Measurements from ENCODE around the gene KCNRG. TPM values are rescaled to one million over a fixed set of nuclear protein-coding genes. Genes with fewer than 3 reads are reported as not detected.
"Not testable (repeated sequence)": the region's sequence is repeated elsewhere in the genome, so short reads cannot be mapped to it uniquely, and the experiment has no call there.

The KCNRG gene, protein sequence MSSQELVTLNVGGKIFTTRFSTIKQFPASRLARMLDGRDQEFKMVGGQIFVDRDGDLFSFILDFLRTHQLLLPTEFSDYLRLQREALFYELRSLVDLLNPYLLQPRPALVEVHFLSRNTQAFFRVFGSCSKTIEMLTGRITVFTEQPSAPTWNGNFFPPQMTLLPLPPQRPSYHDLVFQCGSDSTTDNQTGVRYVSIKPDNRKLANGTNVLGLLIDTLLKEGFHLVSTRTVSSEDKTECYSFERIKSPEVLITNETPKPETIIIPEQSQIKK
- 0.76 TPM for polyA plus RNA-seq
- long read RNA-seq, donor 1, result 0 reads
- long read RNA-seq, donor 2, result 0 reads
- long read RNA-seq, donor 3, result 0 reads
- long read RNA-seq, donor 4, result 0 reads
- long read RNA-seq, donor 5, result 0 reads
- long read RNA-seq, donor 6, result 0 reads
- long read RNA-seq, donor 7, result 0 reads
- long read RNA-seq, donor 8, result 0 reads
- long read RNA-seq, donor 9, result 0 reads
- long read RNA-seq, donor 10, result 0 reads
- long read RNA-seq, donor 11, result 0 reads

DNA sequence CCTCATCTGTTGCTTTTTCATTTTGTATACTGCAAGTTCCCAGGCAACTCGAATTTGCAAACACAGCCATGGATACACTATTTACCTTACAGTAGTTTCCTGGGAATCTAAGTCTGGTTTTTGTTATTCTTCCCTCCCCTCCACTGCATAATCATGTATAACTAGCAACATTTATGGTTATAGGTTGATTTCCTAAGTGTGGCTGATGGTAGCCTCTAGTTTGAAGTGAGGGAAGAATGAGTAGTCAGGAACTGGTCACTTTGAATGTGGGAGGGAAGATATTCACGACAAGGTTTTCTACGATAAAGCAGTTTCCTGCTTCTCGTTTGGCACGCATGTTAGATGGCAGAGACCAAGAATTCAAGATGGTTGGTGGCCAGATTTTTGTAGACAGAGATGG, at the start of gene KCNRG:
KCNRG (plus strand) TSS at position 187 of the 400 bp plus-strand sequence; CDS start at position 237, 50 bp downstream.
- peak in 1 of 2 donors; percentile 31 for DNase-seq
- Histone ChIP-seq H3K4me3 (ENCODE audit: low read length) (no peak within 1 kb of the TSS), H3K4me1 (ENCODE audit: control insufficient read depth, insufficient read depth, low read length) (no peaks in the 10 kb centered on the region), H3K27me3 (ENCODE audit: control insufficient read depth, insufficient read depth, low read length) (no peaks in the 10 kb centered on the region), H3K36me3 (ENCODE audit: control insufficient read depth, insufficient read depth, low read length) (peaks cover 34% of the 10 kb centered on the region), H3K9me3 (ENCODE audit: control insufficient read depth, low read depth, low read length) (no peaks in the 10 kb centered on the region), H3K27ac (ENCODE audit: low read length) (no peak within 1 kb of the TSS)
- 83% methylated on average over 1 of the region's 5 CpGs for WGBS (ENCODE audit: insufficient coverage, low lambda C conversion rate)

DNA sequence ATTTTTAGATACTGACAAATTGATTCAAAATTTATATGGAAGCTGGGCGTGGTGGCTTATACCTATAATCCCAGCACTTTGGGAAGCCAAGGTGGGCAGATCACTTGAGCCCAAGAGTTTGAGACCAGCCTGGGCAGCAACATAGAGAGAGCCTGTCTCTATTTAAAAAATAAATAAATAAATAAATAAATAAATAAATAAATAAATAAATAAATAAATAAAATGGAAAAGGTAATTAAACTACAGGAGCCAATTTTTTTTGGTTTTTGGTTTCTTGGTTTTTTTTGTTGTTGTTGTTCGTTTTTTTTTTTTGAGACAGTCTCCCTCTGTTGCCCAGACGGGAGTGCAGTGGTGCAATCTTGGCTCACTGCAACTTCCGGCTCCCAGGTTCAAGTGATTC, 47.8 kb upstream of the KCNRG start:
- Histone ChIP-seq H3K27ac (ENCODE audit: low read length) (no peak overlapping the region), H3K36me3 (ENCODE audit: control insufficient read depth, insufficient read depth, low read length) (no peaks in the 10 kb centered on the region), H3K9me3 (ENCODE audit: control insufficient read depth, low read depth, low read length) (peaks cover 12% of the 10 kb centered on the region), H3K27me3 (ENCODE audit: control insufficient read depth, insufficient read depth, low read length) (no peaks in the 10 kb centered on the region), H3K4me3 (ENCODE audit: low read length) (no peak overlapping the region), H3K4me1 (ENCODE audit: control insufficient read depth, insufficient read depth, low read length) (no peaks in the 10 kb centered on the region)
- no peak for DNase-seq
- 100% methylated on average over 1 of the region's 4 CpGs for WGBS (ENCODE audit: insufficient coverage, low lambda C conversion rate)

DNA sequence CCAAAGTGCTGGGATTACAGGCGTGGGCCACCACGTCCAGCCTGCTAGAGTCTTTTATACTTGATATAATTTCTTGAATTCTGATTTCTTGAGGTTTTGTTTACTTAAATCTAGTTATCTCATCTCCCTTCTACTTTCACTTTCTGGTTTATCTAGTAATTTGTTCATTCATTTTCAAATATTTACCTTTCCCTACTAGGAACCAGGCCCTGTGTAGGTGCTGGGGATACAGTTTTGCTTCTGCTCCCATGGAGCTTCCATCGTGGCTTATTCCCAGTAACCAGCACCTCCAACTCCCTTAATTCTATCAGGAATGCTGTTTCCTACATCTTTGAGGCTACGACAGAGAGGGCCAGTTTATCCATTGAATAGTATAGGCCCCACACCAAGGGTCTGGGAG, 42.5 kb upstream of the KCNRG start:
- H3K36me3 ChIP-seq (ENCODE audit: control insufficient read depth, insufficient read depth, low read length), result peaks cover 3% of the 10 kb centered on the region
- H3K27me3 ChIP-seq (ENCODE audit: control insufficient read depth, insufficient read depth, low read length), result no peaks in the 10 kb centered on the region
- no peaks in the 10 kb centered on the region for H3K4me1 ChIP-seq (ENCODE audit: control insufficient read depth, insufficient read depth, low read length)
- no CpG with 5 or more reads among the region's 4 CpGs for WGBS (ENCODE audit: insufficient coverage, low lambda C conversion rate)
- no peak overlapping the region for H3K4me3 ChIP-seq (ENCODE audit: low read length)
- H3K27ac ChIP-seq (ENCODE audit: low read length), result no peak overlapping the region
- DNase-seq, result no peak
- H3K9me3 ChIP-seq (ENCODE audit: control insufficient read depth, low read depth, low read length), result no peaks in the 10 kb centered on the region

DNA sequence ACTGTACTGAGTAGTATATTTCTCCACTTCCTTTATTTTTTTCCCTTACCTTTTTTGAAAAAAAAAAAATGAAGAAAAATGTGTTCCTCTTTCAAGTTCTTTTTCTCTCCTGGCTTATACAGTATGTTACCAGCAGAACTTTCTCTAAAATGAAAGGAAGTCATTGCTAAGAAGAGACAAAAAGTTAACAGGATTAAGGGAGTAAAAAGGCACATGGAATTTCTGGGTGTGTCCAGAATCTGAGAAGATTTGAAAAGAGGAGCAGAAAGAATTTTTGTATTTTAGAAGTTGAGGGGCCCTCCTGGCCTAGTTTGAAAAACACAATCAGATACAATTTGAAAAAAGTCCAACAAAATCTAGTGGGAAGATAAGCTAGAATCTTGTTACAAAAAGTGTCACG, 39.4 kb upstream of the KCNRG start:
- H3K4me3 ChIP-seq (ENCODE audit: low read length), result no peak overlapping the region
- no CpG with 5 or more reads among the region's 1 CpG for WGBS (ENCODE audit: insufficient coverage, low lambda C conversion rate)
- no peaks in the 10 kb centered on the region for H3K4me1 ChIP-seq (ENCODE audit: control insufficient read depth, insufficient read depth, low read length)
- no peaks in the 10 kb centered on the region for H3K9me3 ChIP-seq (ENCODE audit: control insufficient read depth, low read depth, low read length)
- peaks cover 3% of the 10 kb centered on the region for H3K36me3 ChIP-seq (ENCODE audit: control insufficient read depth, insufficient read depth, low read length)
- no peak overlapping the region for H3K27ac ChIP-seq (ENCODE audit: low read length)
- no peaks in the 10 kb centered on the region for H3K27me3 ChIP-seq (ENCODE audit: control insufficient read depth, insufficient read depth, low read length)
- DNase-seq, result no peak

DNA sequence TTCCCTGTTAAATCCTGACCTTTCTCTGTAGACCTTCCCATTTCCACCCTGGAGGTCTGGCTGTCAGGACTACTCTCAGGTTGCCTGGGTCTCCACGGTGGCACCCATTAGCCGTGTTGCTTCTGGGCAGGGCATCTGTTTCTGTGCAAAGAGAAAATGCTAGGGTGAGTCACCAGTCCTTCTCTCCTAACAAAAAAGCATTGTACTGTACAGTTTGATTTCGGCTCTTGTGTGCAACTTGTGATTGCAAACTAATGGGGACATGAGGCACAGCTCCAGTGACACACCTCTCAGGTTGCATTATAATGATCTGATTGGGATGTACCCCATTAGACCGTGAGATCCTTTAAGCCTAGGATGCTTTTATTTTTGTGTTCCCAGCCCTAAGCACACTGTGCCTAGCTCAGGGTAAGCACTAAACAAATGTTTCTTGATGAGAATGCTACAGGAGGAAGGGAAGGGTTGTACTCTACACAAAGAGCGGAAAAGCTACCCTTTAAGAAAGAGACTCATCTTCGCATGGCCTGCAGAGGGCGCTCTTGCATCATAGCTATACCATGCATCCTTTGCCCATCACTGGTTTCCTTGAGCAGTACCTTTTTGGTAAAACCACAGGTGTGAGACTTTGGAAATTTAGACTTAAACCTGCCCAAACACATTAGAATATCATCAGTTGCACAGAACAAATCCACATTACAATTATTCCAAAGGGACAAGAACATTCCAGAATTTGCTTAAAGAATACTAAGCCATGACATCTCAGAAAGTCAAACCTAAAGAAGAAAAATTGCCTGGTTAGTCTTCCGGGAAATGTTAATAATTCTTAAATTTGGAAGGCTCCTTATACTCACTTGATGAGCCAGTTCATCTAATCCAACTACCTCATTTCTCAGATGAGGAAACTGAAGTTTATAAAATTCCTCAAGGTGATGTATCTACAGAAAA, 38.7 kb upstream of the KCNRG start:
- no peak overlapping the region for H3K4me3 ChIP-seq (ENCODE audit: low read length)
- H3K4me1 ChIP-seq (ENCODE audit: control insufficient read depth, insufficient read depth, low read length), result no peaks in the 10 kb centered on the region
- H3K36me3 ChIP-seq (ENCODE audit: control insufficient read depth, insufficient read depth, low read length), result peaks cover 3% of the 10 kb centered on the region
- no peaks in the 10 kb centered on the region for H3K27me3 ChIP-seq (ENCODE audit: control insufficient read depth, insufficient read depth, low read length)
- no peaks in the 10 kb centered on the region for H3K9me3 ChIP-seq (ENCODE audit: control insufficient read depth, low read depth, low read length)
- no peak overlapping the region for H3K27ac ChIP-seq (ENCODE audit: low read length)
- WGBS (ENCODE audit: insufficient coverage, low lambda C conversion rate), result no CpG with 5 or more reads among the region's 8 CpGs
- peak; percentile 40 to 60 for DNase-seq

DNA sequence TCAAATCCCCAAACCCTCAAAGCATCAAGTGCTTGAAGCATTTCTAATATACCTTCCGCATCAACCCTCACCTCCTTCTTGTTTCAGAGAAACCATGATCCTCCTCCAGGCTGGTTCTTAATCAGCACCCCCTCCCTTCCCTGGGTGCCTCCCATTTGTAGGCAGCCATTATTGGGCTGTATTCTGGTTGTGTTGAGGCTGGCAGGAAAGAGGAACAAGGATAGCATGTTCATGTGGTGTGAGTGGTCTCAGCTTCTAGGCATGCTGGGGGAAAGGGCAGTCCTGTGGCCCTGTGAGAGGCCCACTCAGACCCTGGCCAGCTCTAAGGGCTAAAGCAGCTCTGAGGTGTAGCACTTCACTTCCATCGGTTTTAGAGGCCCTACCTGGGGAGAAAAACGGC, 37.3 kb upstream of the KCNRG start:
- Histone ChIP-seq H3K4me1 (ENCODE audit: control insufficient read depth, insufficient read depth, low read length) (no peaks in the 10 kb centered on the region), H3K4me3 (ENCODE audit: low read length) (no peak overlapping the region), H3K36me3 (ENCODE audit: control insufficient read depth, insufficient read depth, low read length) (peaks cover 3% of the 10 kb centered on the region), H3K9me3 (ENCODE audit: control insufficient read depth, low read depth, low read length) (no peaks in the 10 kb centered on the region), H3K27ac (ENCODE audit: low read length) (no peak overlapping the region), H3K27me3 (ENCODE audit: control insufficient read depth, insufficient read depth, low read length) (no peaks in the 10 kb centered on the region)
- WGBS (ENCODE audit: insufficient coverage, low lambda C conversion rate), result no CpG with 5 or more reads among the region's 3 CpGs
- DNase-seq, result no peak

DNA sequence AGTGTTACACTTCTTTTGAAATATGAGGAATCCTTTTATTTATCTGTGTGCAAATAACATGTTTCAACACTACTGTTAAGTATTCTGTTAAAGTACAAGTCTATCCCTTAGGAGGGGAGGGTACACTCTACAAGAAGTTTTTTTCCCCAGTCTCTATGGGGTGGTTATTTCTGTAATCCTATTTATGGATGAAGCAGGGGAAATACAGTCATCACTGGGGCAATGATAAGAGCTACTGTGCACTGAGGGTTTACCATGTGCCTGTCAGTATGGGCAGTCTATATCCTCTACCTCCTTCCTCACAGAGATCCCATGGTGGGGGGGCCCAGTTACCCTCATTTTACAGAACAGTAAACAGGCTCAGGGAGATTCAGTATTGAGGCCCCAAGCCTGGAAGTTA, 35.0 kb upstream of the KCNRG start:
- no peaks in the 10 kb centered on the region for H3K36me3 ChIP-seq (ENCODE audit: control insufficient read depth, insufficient read depth, low read length)
- H3K4me1 ChIP-seq (ENCODE audit: control insufficient read depth, insufficient read depth, low read length), result no peaks in the 10 kb centered on the region
- DNase-seq, result no peak
- H3K9me3 ChIP-seq (ENCODE audit: control insufficient read depth, low read depth, low read length), result no peaks in the 10 kb centered on the region
- H3K27me3 ChIP-seq (ENCODE audit: control insufficient read depth, insufficient read depth, low read length), result no peaks in the 10 kb centered on the region
- no peak overlapping the region for H3K27ac ChIP-seq (ENCODE audit: low read length)
- no peak overlapping the region for H3K4me3 ChIP-seq (ENCODE audit: low read length)

DNA sequence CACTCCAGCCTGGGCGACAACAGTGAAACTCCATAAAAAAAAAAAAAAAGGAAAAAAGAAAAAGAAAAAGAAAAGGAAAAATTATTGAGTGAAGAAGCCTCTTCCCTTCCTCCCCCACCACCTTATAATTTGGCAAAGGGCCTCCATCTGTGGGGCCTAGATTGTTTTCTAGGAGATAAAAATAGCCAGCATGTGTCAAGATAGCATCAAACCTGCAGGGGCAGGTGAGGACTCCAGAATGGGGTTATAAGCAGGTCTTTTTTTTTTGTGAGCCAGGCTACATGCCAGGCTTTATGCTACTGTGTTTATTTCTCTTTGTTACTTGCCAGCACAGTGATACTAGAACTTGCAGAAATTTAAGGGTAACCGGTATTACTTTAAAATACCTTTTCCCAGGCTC, 30.1 kb upstream of the KCNRG start:
- Histone ChIP-seq H3K4me1 (ENCODE audit: control insufficient read depth, insufficient read depth, low read length) (no peaks in the 10 kb centered on the region), H3K4me3 (ENCODE audit: low read length) (no peak overlapping the region), H3K36me3 (ENCODE audit: control insufficient read depth, insufficient read depth, low read length) (peaks cover 8% of the 10 kb centered on the region), H3K9me3 (ENCODE audit: control insufficient read depth, low read depth, low read length) (no peaks in the 10 kb centered on the region), H3K27me3 (ENCODE audit: control insufficient read depth, insufficient read depth, low read length) (no peaks in the 10 kb centered on the region), H3K27ac (ENCODE audit: low read length) (no peak overlapping the region)
- DNase-seq, result no peak
- WGBS (ENCODE audit: insufficient coverage, low lambda C conversion rate), result 100% methylated on average over 1 of the region's 2 CpGs

DNA sequence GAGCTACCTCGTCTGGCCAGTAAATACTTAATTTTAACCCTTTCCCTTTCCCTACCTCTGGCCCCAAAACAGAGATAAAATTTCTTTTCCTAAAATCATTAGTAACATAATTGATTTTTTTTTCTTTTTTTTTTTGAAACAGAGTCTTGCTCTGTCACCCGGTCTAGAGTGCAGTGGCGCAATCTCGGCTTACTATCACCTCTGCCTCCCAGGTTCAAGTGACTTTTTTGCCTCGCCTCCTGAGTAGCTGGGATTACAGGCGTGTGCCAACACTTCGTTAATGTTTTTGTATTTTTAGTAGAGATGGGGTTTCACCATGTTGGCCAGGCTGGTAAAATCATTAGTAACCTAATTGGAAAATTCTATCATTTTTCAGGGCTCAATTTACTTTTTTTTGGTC, 28.8 kb upstream of the KCNRG start:
- Histone ChIP-seq H3K4me3 (ENCODE audit: low read length) (no peak overlapping the region), H3K4me1 (ENCODE audit: control insufficient read depth, insufficient read depth, low read length) (no peaks in the 10 kb centered on the region), H3K27ac (ENCODE audit: low read length) (no peak overlapping the region), H3K36me3 (ENCODE audit: control insufficient read depth, insufficient read depth, low read length) (peaks cover 8% of the 10 kb centered on the region), H3K9me3 (ENCODE audit: control insufficient read depth, low read depth, low read length) (no peaks in the 10 kb centered on the region), H3K27me3 (ENCODE audit: control insufficient read depth, insufficient read depth, low read length) (no peaks in the 10 kb centered on the region)
- no peak for DNase-seq
- WGBS (ENCODE audit: insufficient coverage, low lambda C conversion rate), result no CpG with 5 or more reads among the region's 7 CpGs

DNA sequence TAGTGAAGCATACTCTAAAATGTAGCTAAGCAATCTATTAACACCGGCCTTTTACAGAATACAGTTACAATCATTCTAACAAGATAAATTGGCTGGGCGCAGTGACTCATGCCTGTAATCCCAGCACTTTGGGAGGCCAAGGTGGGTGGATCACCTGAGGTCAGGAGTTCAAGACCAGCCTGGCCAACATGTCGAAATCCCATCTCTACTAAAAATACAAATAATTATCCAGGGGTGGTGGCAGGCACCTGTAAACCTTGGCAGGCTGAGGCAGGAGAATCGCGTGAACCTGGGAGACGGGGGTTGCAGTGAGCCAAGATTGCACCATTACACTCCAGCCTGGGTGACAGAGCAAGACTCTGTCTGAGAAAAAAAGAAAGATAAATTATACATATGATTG, 24.6 kb upstream of the KCNRG start:
- not testable (repeated sequence) for H3K27ac ChIP-seq (ENCODE audit: low read length); DNase-seq; H3K36me3 ChIP-seq (ENCODE audit: control insufficient read depth, insufficient read depth, low read length); H3K4me1 ChIP-seq (ENCODE audit: control insufficient read depth, insufficient read depth, low read length); H3K27me3 ChIP-seq (ENCODE audit: control insufficient read depth, insufficient read depth, low read length); H3K9me3 ChIP-seq (ENCODE audit: control insufficient read depth, low read depth, low read length); H3K4me3 ChIP-seq (ENCODE audit: low read length)
- WGBS (ENCODE audit: insufficient coverage, low lambda C conversion rate), result no CpG with 5 or more reads among the region's 6 CpGs

Data from large intestine (tissue), 12 donors.